ENCODE data around the gene DMD.

The DMD gene

GRCh38 chrX:31811106-31811505 is 1400.2 kb downstream of the DMD start:
- no peak for TF ChIP-seq CTCF (IDR thresholded peaks at IDR 0.05; ENCODE audit: low read depth, low read length, missing control alignments)
- H3K4me3 ChIP-seq (ENCODE audit: low read depth, low read length): no peak overlapping the region
- DNase-seq (ENCODE audit: low read depth): no peak

GRCh38 chrX:31808357-31808756 is 1403.0 kb downstream of the DMD start:
- no peak overlapping the region for H3K4me3 ChIP-seq (ENCODE audit: low read depth, low read length)
- no peak for TF ChIP-seq CTCF (IDR thresholded peaks at IDR 0.05; ENCODE audit: low read depth, low read length, missing control alignments)
- no peak for DNase-seq (ENCODE audit: low read depth)

GRCh38 chrX:31807165-31807564 is 1404.2 kb downstream of the DMD start:
- TF ChIP-seq CTCF (IDR thresholded peaks at IDR 0.05; ENCODE audit: low read depth, low read length, missing control alignments): no peak
- H3K4me3 ChIP-seq (ENCODE audit: low read depth, low read length): no peak overlapping the region
- DNase-seq (ENCODE audit: low read depth): no peak

- no peak overlapping the region for H3K4me3 ChIP-seq (ENCODE audit: low read depth, low read length)
- DNase-seq (ENCODE audit: low read depth): no peak
These were observed 1405.6 kb downstream of the DMD start for GRCh38 chrX:31805781-31806180.

GRCh38 chrX:31800219-31800618 is 1411.1 kb downstream of the DMD start:
- TF ChIP-seq CTCF (IDR thresholded peaks at IDR 0.05; ENCODE audit: low read depth, low read length, missing control alignments): no peak

More at GRCh38 chrX:31805781-31806180, 1405.6 kb downstream of the DMD start:
- TF ChIP-seq CTCF (IDR thresholded peaks at IDR 0.05; ENCODE audit: low read depth, low read length, missing control alignments): no peak

GRCh38 chrX:31796624-31797023 is 1414.7 kb downstream of the DMD start:
- no peak overlapping the region for H3K4me3 ChIP-seq (ENCODE audit: low read depth, low read length)
- no peak for TF ChIP-seq CTCF (IDR thresholded peaks at IDR 0.05; ENCODE audit: low read depth, low read length, missing control alignments)
- no peak for DNase-seq (ENCODE audit: low read depth)

More at GRCh38 chrX:31800219-31800618, 1411.1 kb downstream of the DMD start:
- no peak for DNase-seq (ENCODE audit: low read depth)
- H3K4me3 ChIP-seq (ENCODE audit: low read depth, low read length): no peak overlapping the region

GRCh38 chrX:31747411-31747810 is 1463.9 kb downstream of the DMD start:
- DNase-seq (ENCODE audit: low read depth): no peak
- no peak for TF ChIP-seq CTCF (IDR thresholded peaks at IDR 0.05; ENCODE audit: low read depth, low read length, missing control alignments)
- H3K4me3 ChIP-seq (ENCODE audit: low read depth, low read length): no peak overlapping the region

All from GM12864 (cell line).